GM10847 (cell line): ENCODE data around the gene IFTAP.

Source experiments
- POLR2A ChIP-seq: IDR thresholded peaks from 2 replicates; pipeline ENCODE4 v1.6.1; 2011; ENCODE audit not compliant: insufficient read length; ENCODE audit errors: extremely low read depth

IFTAP gene

GRCh38 chr11:36618363-36619047, 24.2 kb downstream of the IFTAP start:
- no peak for TF ChIP-seq POLR2A

GRCh38 chr11:36619502-36619901, 25.2 kb downstream of the IFTAP start:
- no peak for TF ChIP-seq POLR2A

GRCh38 chr11:36620246-36620645, 25.9 kb downstream of the IFTAP start:
- no peak for TF ChIP-seq POLR2A

GRCh38 chr11:36622431-36623136, 28.3 kb downstream of the IFTAP start:
- no peak for TF ChIP-seq POLR2A

GRCh38 chr11:36623494-36623893, 29.2 kb downstream of the IFTAP start:
- no peak for TF ChIP-seq POLR2A

GRCh38 chr11:36627006-36627405, 32.7 kb downstream of the IFTAP start:
- TF ChIP-seq POLR2A: no peak

- no peak for TF ChIP-seq POLR2A
Observed at GRCh38 chr11:36627471-36627870, 33.2 kb downstream of the IFTAP start.

GRCh38 chr11:36628141-36628540, 33.8 kb downstream of the IFTAP start:
- TF ChIP-seq POLR2A: no peak

- TF ChIP-seq POLR2A: no peak
Observed at GRCh38 chr11:36628765-36629244, 34.5 kb downstream of the IFTAP start.

GRCh38 chr11:36631774-36632173, 37.5 kb downstream of the IFTAP start:
- no peak for TF ChIP-seq POLR2A

GRCh38 chr11:36635066-36635862, 41.0 kb downstream of the IFTAP start:
- TF ChIP-seq POLR2A: no peak

GRCh38 chr11:36638556-36638955, 44.3 kb downstream of the IFTAP start:
- TF ChIP-seq POLR2A: no peak

- no peak for TF ChIP-seq POLR2A
Observed at GRCh38 chr11:36657610-36658267, 63.4 kb downstream of the IFTAP start.

GRCh38 chr11:36672815-36673450, 78.6 kb downstream of the IFTAP start:
- no peak for TF ChIP-seq POLR2A

- TF ChIP-seq POLR2A: no peak
Observed at GRCh38 chr11:36683818-36684217, 89.5 kb downstream of the IFTAP start.
